ELR (cell line): Measurements from ENCODE around the gene NEU1.

Experiments
- DNase-seq: peaks from one replicate; pipeline ENCODE4 v3.0.0-alpha.2; 2015; ENCODE audit warnings: low read depth

The NEU1 gene

GRCh38 chr6:31896493-31896855, 33.9 kb upstream of the NEU1 start:
- no peak for DNase-seq

- no peak for DNase-seq
Measured at GRCh38 chr6:31892821-31893220, 30.2 kb upstream of the NEU1 start.

- no peak for DNase-seq
Measured at GRCh38 chr6:31889331-31889972, 26.8 kb upstream of the NEU1 start.

- DNase-seq = peak; percentile 52
Measured at GRCh38 chr6:31888276-31889258, 25.9 kb upstream of the NEU1 start.

GRCh38 chr6:31887173-31888007, 24.8 kb upstream of the NEU1 start:
- no peak for DNase-seq

- no peak for DNase-seq
Measured at GRCh38 chr6:31886541-31886991, 23.9 kb upstream of the NEU1 start.

GRCh38 chr6:31884528-31885035, 22.0 kb upstream of the NEU1 start:
- DNase-seq = no peak

- DNase-seq = no peak
Measured at GRCh38 chr6:31883676-31884075, 21.1 kb upstream of the NEU1 start.

- DNase-seq = peak; percentile 56
Measured at GRCh38 chr6:31882344-31882743, 19.7 kb upstream of the NEU1 start.

GRCh38 chr6:31881136-31881859, 18.7 kb upstream of the NEU1 start:
- DNase-seq = no peak

GRCh38 chr6:31880616-31881015, 18.0 kb upstream of the NEU1 start:
- no peak for DNase-seq

- no peak for DNase-seq
Measured at GRCh38 chr6:31879901-31880300, 17.3 kb upstream of the NEU1 start.

- DNase-seq = no peak
Measured at GRCh38 chr6:31879143-31879542, 16.5 kb upstream of the NEU1 start.

GRCh38 chr6:31878726-31879125, 16.1 kb upstream of the NEU1 start, which contains the start of gene SLC44A4:
Gene SLC44A4, minus strand, starts transcription at chr6:31878997. Its CDS starts 17 bp downstream, at chr6:31878980.
- no peak for DNase-seq

GRCh38 chr6:31878222-31878621, 15.6 kb upstream of the NEU1 start:
- no peak for DNase-seq

GRCh38 chr6:31877651-31878161, 15.1 kb upstream of the NEU1 start:
- no peak for DNase-seq

GRCh38 chr6:31877125-31877650, 14.6 kb upstream of the NEU1 start:
- DNase-seq = no peak

- DNase-seq = no peak
Measured at GRCh38 chr6:31876357-31876756, 13.7 kb upstream of the NEU1 start.

GRCh38 chr6:31875877-31876276, 13.3 kb upstream of the NEU1 start:
- DNase-seq = no peak

- DNase-seq = no peak
Measured at GRCh38 chr6:31874836-31875572, 12.4 kb upstream of the NEU1 start.
